Measurements from ENCODE around the gene PAPSS2.
A peak's percentile ranks its signal among the peaks of the same experiment; 100 is the strongest.

PAPSS2 gene

GRCh38 chr10:87750817-87751216, 91.1 kb downstream of the PAPSS2 start:
- DNase-seq (ENCODE audit: low read depth): no peak

- DNase-seq (ENCODE audit: low read depth): no peak
Observed at GRCh38 chr10:87751274-87751673, 91.6 kb downstream of the PAPSS2 start.

- peak; percentile 29 for DNase-seq (ENCODE audit: low read depth)
Observed at GRCh38 chr10:87752566-87752965, 92.9 kb downstream of the PAPSS2 start.

- no peak for DNase-seq (ENCODE audit: low read depth)
Observed at GRCh38 chr10:87753995-87754866, 94.6 kb downstream of the PAPSS2 start.

- no peak for DNase-seq (ENCODE audit: low read depth)
Observed at GRCh38 chr10:87757685-87758084, 98.0 kb downstream of the PAPSS2 start.

GRCh38 chr10:87759551-87759950, 99.9 kb downstream of the PAPSS2 start:
- no peak for DNase-seq (ENCODE audit: low read depth)

GRCh38 chr10:87760195-87760905, 100.7 kb downstream of the PAPSS2 start:
- no peak for DNase-seq (ENCODE audit: low read depth)

- DNase-seq (ENCODE audit: low read depth): no peak
Observed at GRCh38 chr10:87761153-87761552, 101.5 kb downstream of the PAPSS2 start.

GRCh38 chr10:87761892-87762291, 102.2 kb downstream of the PAPSS2 start:
- peak; percentile 22 for DNase-seq (ENCODE audit: low read depth)

- no peak for DNase-seq (ENCODE audit: low read depth)
Observed at GRCh38 chr10:87763086-87763861, 103.6 kb downstream of the PAPSS2 start.

- no peak for DNase-seq (ENCODE audit: low read depth)
Observed at GRCh38 chr10:87764072-87764934, 104.6 kb downstream of the PAPSS2 start.

GRCh38 chr10:87765666-87766376, 106.1 kb downstream of the PAPSS2 start:
- DNase-seq (ENCODE audit: low read depth): no peak

GRCh38 chr10:87767253-87767652, 107.6 kb downstream of the PAPSS2 start:
- no peak for DNase-seq (ENCODE audit: low read depth)

GRCh38 chr10:87771871-87772500, 112.3 kb downstream of the PAPSS2 start:
- no peak for DNase-seq (ENCODE audit: low read depth)

- no peak for DNase-seq (ENCODE audit: low read depth)
Observed at GRCh38 chr10:87775766-87776165, 116.1 kb downstream of the PAPSS2 start.

- DNase-seq (ENCODE audit: low read depth): no peak
Observed at GRCh38 chr10:87776328-87776727, 116.7 kb downstream of the PAPSS2 start.

GRCh38 chr10:87781545-87781944, 121.9 kb downstream of the PAPSS2 start:
- no peak for DNase-seq (ENCODE audit: low read depth)

- DNase-seq (ENCODE audit: low read depth): no peak
Observed at GRCh38 chr10:87782721-87783120, 123.0 kb downstream of the PAPSS2 start.

GRCh38 chr10:87786421-87786820, 126.7 kb downstream of the PAPSS2 start:
- no peak for DNase-seq (ENCODE audit: low read depth)

GRCh38 chr10:87790185-87790584, 130.5 kb downstream of the PAPSS2 start:
- no peak for DNase-seq (ENCODE audit: low read depth)
